HG03139 (cell line): Measurements from ENCODE around the gene FBN2.

ENCODE experiments used
- ATAC-seq: cut with Tn5 transposase; IDR thresholded peaks from one replicate; pipeline ENCODE4 v1.9.1; 2021; ENCODE audit not compliant: unreplicated experiment

Gene FBN2

GRCh38 chr5:128538000-128538249 lies at the start of gene FBN2:
TSS of gene FBN2 (minus strand) at chr5:128538245. CDS start at chr5:128537603, 642 bp downstream.
- ATAC-seq, result peak; percentile 6

- ATAC-seq, result no peak
Measured at GRCh38 chr5:128587275-128587674, 49.2 kb upstream of the FBN2 start.

GRCh38 chr5:128586848-128587247 lies 48.8 kb upstream of the FBN2 start:
- no peak for ATAC-seq

GRCh38 chr5:128579639-128580038 lies 41.6 kb upstream of the FBN2 start:
- ATAC-seq, result no peak

GRCh38 chr5:128579093-128579492 lies 41.0 kb upstream of the FBN2 start:
- ATAC-seq, result no peak

GRCh38 chr5:128574041-128574440 lies 36.0 kb upstream of the FBN2 start:
- ATAC-seq, result no peak

- no peak for ATAC-seq
Measured at GRCh38 chr5:128572930-128573319, 34.9 kb upstream of the FBN2 start.

- no peak for ATAC-seq
Measured at GRCh38 chr5:128572051-128572929, 34.2 kb upstream of the FBN2 start.

- no peak for ATAC-seq
Measured at GRCh38 chr5:128566178-128566577, 28.1 kb upstream of the FBN2 start.

- no peak for ATAC-seq
Measured at GRCh38 chr5:128559300-128560297, 21.6 kb upstream of the FBN2 start.

- no peak for ATAC-seq
Measured at GRCh38 chr5:128553747-128554146, 15.7 kb upstream of the FBN2 start.

- no peak for ATAC-seq
Measured at GRCh38 chr5:128551476-128551875, 13.4 kb upstream of the FBN2 start.

GRCh38 chr5:128549496-128549895 lies 11.5 kb upstream of the FBN2 start:
- no peak for ATAC-seq

- no peak for ATAC-seq
Measured at GRCh38 chr5:128546658-128547281, 8.7 kb upstream of the FBN2 start.

- ATAC-seq, result no peak
Measured at GRCh38 chr5:128541385-128541784, 3.3 kb upstream of the FBN2 start.

GRCh38 chr5:128539038-128539429 lies 989 bp upstream of the FBN2 start:
- no peak for ATAC-seq

GRCh38 chr5:128538250-128539037 lies 399 bp upstream of the FBN2 start:
- ATAC-seq, result peak; percentile 26

- ATAC-seq, result peak; percentile 51
Measured at GRCh38 chr5:128537221-128537999, 635 bp downstream of the FBN2 start.

- ATAC-seq, result no peak
Measured at GRCh38 chr5:128536254-128537220, 1.5 kb downstream of the FBN2 start.
